ENCODE measurements around the gene DPYD.

DNA sequence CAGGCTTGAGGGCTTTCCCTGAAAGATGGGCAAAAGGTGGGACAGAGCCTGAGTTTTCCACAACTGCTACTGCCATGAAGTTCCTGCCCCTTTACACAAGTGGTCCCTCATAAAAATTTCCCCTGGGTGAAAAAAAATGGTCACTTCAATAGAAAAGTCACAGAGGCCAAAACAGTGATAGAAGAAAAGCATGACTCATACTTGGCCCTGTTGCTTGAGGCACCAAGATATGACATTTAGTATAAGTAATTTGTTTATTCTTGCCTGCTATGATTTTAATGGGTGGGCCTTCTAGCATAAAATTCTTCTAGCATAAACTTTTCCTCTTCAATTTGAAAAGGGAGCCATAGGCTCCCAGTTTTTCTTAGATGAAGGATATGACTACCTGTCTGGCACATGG lies 280.2 kb downstream of the DPYD start:
- TF ChIP-seq SUZ12 (IDR thresholded peaks at IDR 0.05; ENCODE audit: extremely low read depth, insufficient read depth, insufficient read length), result no peak
- TF ChIP-seq ZNF274 (IDR thresholded peaks at IDR 0.05; ENCODE audit: low read depth, low read length), result no peak
